Esophagus squamous epithelium (tissue), 4 donors: ENCODE results near the gene CCDC18.
"Not testable (repeated sequence)": the region's sequence is repeated elsewhere in the genome, so short reads cannot be mapped to it uniquely, and the experiment has no call there.

Source experiments
- CTCF ChIP-seq, 6 experiments: fragments of 450-650 bp in 4 of 6; fragments of 200-600 bp in 2 of 6; sonication (generic) in 2 of 6; IDR thresholded peaks; one replicate each; pipeline ENCODE4 v1.5.1; 2016 to 2019; ENCODE audit warnings: antibody characterized with exemption in 6 of 6, mild to moderate bottlenecking in 4 of 6, moderate library complexity in 4 of 6
- POLR2A ChIP-seq, 4 donors: fragments of 450-650 bp; IDR thresholded peaks; one replicate each; pipeline ENCODE4 v1.6.1; 2017; ENCODE audit warnings: antibody characterized with exemption in 4 of 4, mild to moderate bottlenecking in 4 of 4, moderate library complexity in 3 of 4

- TF ChIP-seq CTCF, POLR2A (IDR thresholded peaks at IDR 0.05): not testable (repeated sequence)
Measured at GRCh38 chr1:93268888-93269287, 88.4 kb downstream of the CCDC18 start.
